GM10266 (cell line): ENCODE results near the gene URB2.

ENCODE experiments used
- DNase-seq: peaks from one replicate; pipeline ENCODE4 v3.0.0; 2012; ENCODE audit errors: extremely low spot score
- TF ChIP-seq, protein P1 (sequence below): IDR thresholded peaks from 2 replicates; pipeline ENCODE4 v1.5.1; 2012; ENCODE audit warnings: mild to moderate bottlenecking, low read depth; ENCODE audit not compliant: control insufficient read depth, insufficient read depth; ENCODE audit errors: missing control alignments

Gene URB2

DNA sequence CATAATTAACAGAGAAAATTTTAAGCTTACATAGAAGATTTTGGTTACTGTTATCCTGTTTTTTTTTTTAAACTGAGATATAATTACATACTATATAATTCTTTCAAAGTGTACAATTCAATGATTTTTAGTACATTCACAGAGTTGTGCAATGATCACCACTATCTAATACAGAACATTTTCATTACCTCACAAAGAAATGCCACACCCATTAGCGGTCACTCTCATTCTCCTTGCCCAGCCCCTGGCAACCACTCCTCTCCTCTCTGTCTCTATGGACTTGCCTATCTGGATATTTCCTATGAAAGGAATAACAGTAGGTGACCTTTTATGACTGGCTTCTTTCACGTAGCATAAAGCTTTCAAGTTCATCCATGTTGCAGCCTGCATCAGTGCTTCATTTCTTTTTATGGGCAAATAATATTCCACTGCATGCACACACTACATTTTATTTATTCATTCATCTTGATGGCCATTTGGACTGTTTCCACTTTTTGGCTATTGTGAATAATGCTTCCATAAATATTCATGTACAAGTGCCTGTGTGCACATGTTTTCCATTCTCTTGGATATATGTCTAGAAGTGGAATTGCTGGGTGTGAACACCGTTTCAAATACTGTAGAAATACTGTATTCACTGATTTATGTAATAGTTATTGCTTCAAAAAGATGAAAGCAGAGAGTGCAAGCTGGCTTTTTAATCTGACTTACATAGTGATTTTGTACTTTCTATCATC lies 26.7 kb upstream of the URB2 start:
- DNase-seq = no peak
- TF ChIP-seq, protein P1, sequence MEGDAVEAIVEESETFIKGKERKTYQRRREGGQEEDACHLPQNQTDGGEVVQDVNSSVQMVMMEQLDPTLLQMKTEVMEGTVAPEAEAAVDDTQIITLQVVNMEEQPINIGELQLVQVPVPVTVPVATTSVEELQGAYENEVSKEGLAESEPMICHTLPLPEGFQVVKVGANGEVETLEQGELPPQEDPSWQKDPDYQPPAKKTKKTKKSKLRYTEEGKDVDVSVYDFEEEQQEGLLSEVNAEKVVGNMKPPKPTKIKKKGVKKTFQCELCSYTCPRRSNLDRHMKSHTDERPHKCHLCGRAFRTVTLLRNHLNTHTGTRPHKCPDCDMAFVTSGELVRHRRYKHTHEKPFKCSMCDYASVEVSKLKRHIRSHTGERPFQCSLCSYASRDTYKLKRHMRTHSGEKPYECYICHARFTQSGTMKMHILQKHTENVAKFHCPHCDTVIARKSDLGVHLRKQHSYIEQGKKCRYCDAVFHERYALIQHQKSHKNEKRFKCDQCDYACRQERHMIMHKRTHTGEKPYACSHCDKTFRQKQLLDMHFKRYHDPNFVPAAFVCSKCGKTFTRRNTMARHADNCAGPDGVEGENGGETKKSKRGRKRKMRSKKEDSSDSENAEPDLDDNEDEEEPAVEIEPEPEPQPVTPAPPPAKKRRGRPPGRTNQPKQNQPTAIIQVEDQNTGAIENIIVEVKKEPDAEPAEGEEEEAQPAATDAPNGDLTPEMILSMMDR = no peak

- no peak for DNase-seq
- TF ChIP-seq, protein P1 = no peak
These were observed 25.8 kb upstream of the URB2 start for GRCh38 chr1:229600229-229600628.

DNA sequence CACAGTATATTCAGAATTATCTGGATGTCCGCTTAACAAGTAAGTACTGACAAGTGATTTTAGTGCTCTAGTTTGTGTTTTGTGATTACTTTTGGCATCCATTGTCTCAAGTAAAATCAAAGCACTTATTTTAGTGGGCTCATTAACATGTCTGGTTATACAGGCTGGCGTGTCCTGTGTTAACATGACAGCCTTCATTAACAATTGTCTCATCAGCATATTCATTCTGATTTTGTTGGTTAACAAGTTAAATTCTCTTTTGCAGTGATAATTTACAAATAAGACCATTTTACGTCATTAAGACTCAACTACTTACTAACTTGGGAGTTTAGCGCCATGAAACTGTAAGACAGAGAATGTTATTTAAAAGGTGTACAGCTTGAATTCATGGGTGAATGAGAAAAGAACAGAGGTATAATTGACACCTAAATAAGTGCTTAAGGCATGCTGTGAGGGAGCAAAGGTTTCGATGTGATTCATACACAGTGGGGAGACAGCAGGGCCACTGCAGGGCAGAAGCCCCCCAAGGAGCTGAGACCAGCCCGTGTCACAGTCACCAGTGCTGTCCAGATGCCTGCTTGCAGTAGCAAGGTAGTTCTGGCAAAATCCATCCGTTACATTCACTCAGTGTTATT lies 22.6 kb upstream of the URB2 start:
- DNase-seq = no peak
- TF ChIP-seq, protein P1 = no peak

GRCh38 chr1:229607370-229607769 lies 18.7 kb upstream of the URB2 start:
- no peak for DNase-seq
- TF ChIP-seq, protein P1 = no peak

DNA sequence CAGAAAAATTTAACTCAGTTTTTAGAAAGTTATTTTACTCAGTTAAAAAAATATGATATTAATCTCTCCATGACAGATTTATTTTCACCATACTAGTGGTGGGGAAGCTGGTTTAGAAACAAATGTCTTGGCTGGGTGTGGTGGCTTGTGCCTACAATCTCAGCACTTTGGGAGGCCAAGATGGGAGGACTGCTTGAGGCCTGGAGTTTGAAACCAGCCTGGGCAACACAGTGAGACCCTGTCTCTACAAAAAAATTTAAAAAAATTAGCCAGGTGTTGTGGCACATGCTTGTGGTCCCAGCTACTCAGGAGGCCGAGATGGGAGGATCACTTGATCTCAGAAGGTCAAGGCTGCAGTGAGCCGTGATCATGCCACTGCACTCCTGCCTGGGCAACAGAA lies 17.5 kb upstream of the URB2 start:
- TF ChIP-seq, protein P1 = no peak
- DNase-seq = no peak

- TF ChIP-seq, protein P1 = no peak
- DNase-seq = no peak
These were observed 12.1 kb upstream of the URB2 start for GRCh38 chr1:229613938-229614337.

DNA sequence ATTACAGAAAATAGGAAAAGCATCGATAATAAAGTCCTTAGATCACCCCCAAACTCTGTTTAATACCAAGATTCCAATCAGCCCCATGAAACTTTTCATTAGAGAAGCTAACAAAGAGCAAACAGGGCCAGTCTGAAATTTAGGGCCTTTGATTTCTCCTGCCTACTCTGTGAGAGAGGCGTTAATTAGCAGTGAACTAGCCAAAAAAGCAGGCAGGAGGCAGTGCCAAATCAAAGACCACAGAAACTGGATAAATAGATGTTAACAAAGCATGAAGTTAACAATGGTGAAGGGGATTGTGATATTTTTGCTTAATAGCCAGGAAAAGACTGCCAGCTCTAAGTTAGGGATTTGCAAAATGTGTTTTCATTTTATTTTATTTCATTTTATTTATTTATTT lies 11.3 kb upstream of the URB2 start:
- TF ChIP-seq, protein P1 = no peak
- DNase-seq = no peak
